DMS153 treated with DMSO at 0.1 percent for 48 hours (cell line): ENCODE data around the gene TMEM217.
"Not testable (repeated sequence)": the region's sequence is repeated elsewhere in the genome, so short reads cannot be mapped to it uniquely, and the experiment has no call there.

Source experiments
- DNase-seq: peaks from one replicate; lab custom pipeline; 2025; ENCODE audit not compliant: unreplicated experiment; lab: John Stamatoyannopoulos, UW

The TMEM217 gene

GRCh38 chr6:37187321-37188022, 70.5 kb downstream of the TMEM217 start:
- DNase-seq, result no peak

GRCh38 chr6:37185949-37186720, 71.8 kb downstream of the TMEM217 start:
- not testable (repeated sequence) for DNase-seq

GRCh38 chr6:37182736-37183590, 75.0 kb downstream of the TMEM217 start:
- no peak for DNase-seq

GRCh38 chr6:37180610-37181009, 77.3 kb downstream of the TMEM217 start:
- not testable (repeated sequence) for DNase-seq

- no peak for DNase-seq
Measured at GRCh38 chr6:37180075-37180474, 77.9 kb downstream of the TMEM217 start.

- no peak for DNase-seq
Measured at GRCh38 chr6:37177935-37178517, 79.9 kb downstream of the TMEM217 start.

- no peak for DNase-seq
Measured at GRCh38 chr6:37177077-37177934, 80.6 kb downstream of the TMEM217 start.

GRCh38 chr6:37176268-37177076, 81.5 kb downstream of the TMEM217 start:
- no peak for DNase-seq

GRCh38 chr6:37175332-37176267, 82.3 kb downstream of the TMEM217 start:
- DNase-seq, result no peak

GRCh38 chr6:37174515-37175331, 83.2 kb downstream of the TMEM217 start:
- DNase-seq, result no peak

- no peak for DNase-seq
Measured at GRCh38 chr6:37174196-37174514, 83.8 kb downstream of the TMEM217 start.

GRCh38 chr6:37173493-37174195, 84.3 kb downstream of the TMEM217 start:
- DNase-seq, result no peak

GRCh38 chr6:37172912-37173492, 84.9 kb downstream of the TMEM217 start:
- DNase-seq, result no peak

GRCh38 chr6:37171970-37172812, 85.8 kb downstream of the TMEM217 start:
- DNase-seq, result peak; percentile 53

- DNase-seq, result no peak
Measured at GRCh38 chr6:37171201-37171969, 86.6 kb downstream of the TMEM217 start.
